ENCODE results near the gene PKIB. TPM values are rescaled to one million over a fixed set of nuclear protein-coding genes. Genes with fewer than 3 reads are reported as not detected.

PKIB gene
- total RNA-seq, 1 donor from 2014 or later: not detected

- no peaks in the 10 kb centered on the region for H3K36me3 Mint-ChIP-seq (ENCODE audit: low read depth)
- H3K4me1 Mint-ChIP-seq: no peaks in the 10 kb centered on the region
- intact Hi-C loops (cut with micrococcal nuclease): no loop called here
- H3K27ac Mint-ChIP-seq: no peak overlapping the region
- no peaks in the 10 kb centered on the region for H3K9me3 Mint-ChIP-seq
- no peak overlapping the region for H3K4me3 Mint-ChIP-seq
- no peak for DNase-seq
- no peaks in the 10 kb centered on the region for H3K27me3 Mint-ChIP-seq
These were observed 50.1 kb downstream of the PKIB start for GRCh38 chr6:122660296-122660695.

GRCh38 chr6:122663981-122664380 is 53.8 kb downstream of the PKIB start:
- no peak for DNase-seq
- Mint-ChIP-seq H3K27ac (no peak overlapping the region), H3K27me3 (no peaks in the 10 kb centered on the region), H3K4me1 (no peaks in the 10 kb centered on the region), H3K9me3 (no peaks in the 10 kb centered on the region), H3K4me3 (no peak overlapping the region), H3K36me3 (ENCODE audit: low read depth) (no peaks in the 10 kb centered on the region)
- intact Hi-C loops (cut with micrococcal nuclease): no loop called here

- no peaks in the 10 kb centered on the region for H3K27me3 Mint-ChIP-seq
- no peaks in the 10 kb centered on the region for H3K4me1 Mint-ChIP-seq
- no peaks in the 10 kb centered on the region for H3K9me3 Mint-ChIP-seq
- no peak for DNase-seq
- H3K27ac Mint-ChIP-seq: no peak overlapping the region
- intact Hi-C loops (cut with micrococcal nuclease): no loop called here
- no peak overlapping the region for H3K4me3 Mint-ChIP-seq
- H3K36me3 Mint-ChIP-seq (ENCODE audit: low read depth): no peaks in the 10 kb centered on the region
These were observed 55.7 kb downstream of the PKIB start for GRCh38 chr6:122665929-122666328.

GRCh38 chr6:122666418-122666817 is 56.2 kb downstream of the PKIB start:
- Mint-ChIP-seq H3K27me3 (no peaks in the 10 kb centered on the region), H3K4me3 (no peak overlapping the region), H3K36me3 (ENCODE audit: low read depth) (no peaks in the 10 kb centered on the region), H3K27ac (no peak overlapping the region), H3K9me3 (no peaks in the 10 kb centered on the region), H3K4me1 (no peaks in the 10 kb centered on the region)
- no peak for DNase-seq
- intact Hi-C loops (cut with micrococcal nuclease): no loop called here

GRCh38 chr6:122669418-122669817 is 59.2 kb downstream of the PKIB start:
- intact Hi-C loops (cut with micrococcal nuclease): no loop called here
- Mint-ChIP-seq H3K9me3 (no peaks in the 10 kb centered on the region), H3K27me3 (no peaks in the 10 kb centered on the region), H3K36me3 (ENCODE audit: low read depth) (no peaks in the 10 kb centered on the region), H3K27ac (no peak overlapping the region), H3K4me1 (no peaks in the 10 kb centered on the region), H3K4me3 (no peak overlapping the region)
- DNase-seq: no peak

- no peaks in the 10 kb centered on the region for H3K27me3 Mint-ChIP-seq
- H3K36me3 Mint-ChIP-seq (ENCODE audit: low read depth): no peaks in the 10 kb centered on the region
- no peaks in the 10 kb centered on the region for H3K4me1 Mint-ChIP-seq
- no peaks in the 10 kb centered on the region for H3K9me3 Mint-ChIP-seq
- no peak for DNase-seq
- intact Hi-C loops (cut with micrococcal nuclease): no loop called here
- no peak overlapping the region for H3K27ac Mint-ChIP-seq
- no peak overlapping the region for H3K4me3 Mint-ChIP-seq
These were observed 59.7 kb downstream of the PKIB start for GRCh38 chr6:122669868-122670267.

- no peak for DNase-seq
- H3K9me3 Mint-ChIP-seq: no peaks in the 10 kb centered on the region
- H3K4me1 Mint-ChIP-seq: no peaks in the 10 kb centered on the region
- H3K4me3 Mint-ChIP-seq: no peak overlapping the region
- H3K27ac Mint-ChIP-seq: no peak overlapping the region
- intact Hi-C loops (cut with micrococcal nuclease): no loop called here
- H3K36me3 Mint-ChIP-seq (ENCODE audit: low read depth): no peaks in the 10 kb centered on the region
- no peaks in the 10 kb centered on the region for H3K27me3 Mint-ChIP-seq
These were observed 61.0 kb downstream of the PKIB start for GRCh38 chr6:122671251-122671650.

- Mint-ChIP-seq H3K27me3 (no peaks in the 10 kb centered on the region), H3K4me3 (no peak overlapping the region), H3K4me1 (no peaks in the 10 kb centered on the region), H3K36me3 (ENCODE audit: low read depth) (no peaks in the 10 kb centered on the region), H3K9me3 (no peaks in the 10 kb centered on the region), H3K27ac (no peak overlapping the region)
- no peak for DNase-seq
- intact Hi-C loops (cut with micrococcal nuclease): no loop called here
These were observed 63.2 kb downstream of the PKIB start for GRCh38 chr6:122673343-122673961.

GRCh38 chr6:122676146-122676545 is 65.9 kb downstream of the PKIB start:
- no peak for DNase-seq
- Mint-ChIP-seq H3K36me3 (ENCODE audit: low read depth) (no peaks in the 10 kb centered on the region), H3K4me1 (no peaks in the 10 kb centered on the region), H3K27me3 (no peaks in the 10 kb centered on the region), H3K27ac (no peak overlapping the region), H3K4me3 (no peak overlapping the region), H3K9me3 (no peaks in the 10 kb centered on the region)
- intact Hi-C loops (cut with micrococcal nuclease): no loop called here

GRCh38 chr6:122676688-122677087 is 66.5 kb downstream of the PKIB start:
- intact Hi-C loops (cut with micrococcal nuclease): no loop called here
- Mint-ChIP-seq H3K36me3 (ENCODE audit: low read depth) (no peaks in the 10 kb centered on the region), H3K9me3 (no peaks in the 10 kb centered on the region), H3K4me1 (no peaks in the 10 kb centered on the region), H3K27me3 (no peaks in the 10 kb centered on the region), H3K4me3 (no peak overlapping the region), H3K27ac (no peak overlapping the region)
- no peak for DNase-seq

- DNase-seq: no peak
- no peak overlapping the region for H3K4me3 Mint-ChIP-seq
- H3K36me3 Mint-ChIP-seq (ENCODE audit: low read depth): no peaks in the 10 kb centered on the region
- no peaks in the 10 kb centered on the region for H3K4me1 Mint-ChIP-seq
- H3K27me3 Mint-ChIP-seq: no peaks in the 10 kb centered on the region
- no peak overlapping the region for H3K27ac Mint-ChIP-seq
- no peaks in the 10 kb centered on the region for H3K9me3 Mint-ChIP-seq
- intact Hi-C loops (cut with micrococcal nuclease): no loop called here
These were observed 67.2 kb downstream of the PKIB start for GRCh38 chr6:122677406-122677805.

GRCh38 chr6:122678841-122679240 is 68.6 kb downstream of the PKIB start:
- Mint-ChIP-seq H3K4me1 (no peaks in the 10 kb centered on the region), H3K27me3 (no peaks in the 10 kb centered on the region), H3K36me3 (ENCODE audit: low read depth) (no peaks in the 10 kb centered on the region), H3K9me3 (no peaks in the 10 kb centered on the region), H3K27ac (no peak overlapping the region), H3K4me3 (no peak overlapping the region)
- no peak for DNase-seq
- intact Hi-C loops (cut with micrococcal nuclease): no loop called here

- intact Hi-C loops (cut with micrococcal nuclease): no loop called here
- Mint-ChIP-seq H3K4me1 (no peaks in the 10 kb centered on the region), H3K36me3 (ENCODE audit: low read depth) (no peaks in the 10 kb centered on the region), H3K4me3 (no peak overlapping the region), H3K9me3 (no peaks in the 10 kb centered on the region), H3K27ac (no peak overlapping the region), H3K27me3 (no peaks in the 10 kb centered on the region)
- no peak for DNase-seq
These were observed 71.5 kb downstream of the PKIB start for GRCh38 chr6:122681705-122682104.

- no peak for DNase-seq
- Mint-ChIP-seq H3K4me1 (no peaks in the 10 kb centered on the region), H3K27ac (no peak overlapping the region), H3K9me3 (no peaks in the 10 kb centered on the region), H3K27me3 (no peaks in the 10 kb centered on the region), H3K36me3 (ENCODE audit: low read depth) (no peaks in the 10 kb centered on the region), H3K4me3 (no peak overlapping the region)
- intact Hi-C loops (cut with micrococcal nuclease): no loop called here
These were observed 73.9 kb downstream of the PKIB start for GRCh38 chr6:122683989-122684651.

GRCh38 chr6:122692175-122692598 is 82.0 kb downstream of the PKIB start:
- Mint-ChIP-seq H3K9me3 (no peaks in the 10 kb centered on the region), H3K27me3 (no peaks in the 10 kb centered on the region), H3K4me3 (no peak overlapping the region), H3K36me3 (ENCODE audit: low read depth) (no peaks in the 10 kb centered on the region), H3K4me1 (no peaks in the 10 kb centered on the region), H3K27ac (no peak overlapping the region)
- intact Hi-C loops (cut with micrococcal nuclease): no loop called here
- DNase-seq: no peak

All from activated CD4-positive, alpha-beta T cell treated with anti-CD3 and anti-CD28 coated beads, Interleukin-2, amount 10 ng/mL, durations not matched to agents 24 days and 14 days (primary cell).